Activated T-helper 9 cell treated with anti-CD3 and anti-CD28 coated beads, Interleukin-2, amount 50 U/mL, for 16 hours (primary cell): ENCODE results near the gene TEX38.
"Not testable (repeated sequence)": the region's sequence is repeated elsewhere in the genome, so short reads cannot be mapped to it uniquely, and the experiment has no call there.

ENCODE experiments used
- DNase-seq: peaks from one replicate; pipeline ENCODE4 v3.0.0-alpha.2; 2020; ENCODE audit warnings: low read depth

The TEX38 gene

GRCh38 chr1:46655848-46656247 lies 15.8 kb upstream of the TEX38 start:
- no peak for DNase-seq

GRCh38 chr1:46656643-46657042 lies 15.0 kb upstream of the TEX38 start:
- DNase-seq, result no peak

- no peak for DNase-seq
Measured at GRCh38 chr1:46657775-46658174, 13.9 kb upstream of the TEX38 start.

GRCh38 chr1:46659307-46659870 lies 12.3 kb upstream of the TEX38 start:
- DNase-seq, result no peak

- not testable (repeated sequence) for DNase-seq
Measured at GRCh38 chr1:46660116-46660515, 11.5 kb upstream of the TEX38 start.

- DNase-seq, result not testable (repeated sequence)
Measured at GRCh38 chr1:46662919-46663318, 8.7 kb upstream of the TEX38 start.

GRCh38 chr1:46665983-46666382 lies 5.7 kb upstream of the TEX38 start:
- no peak for DNase-seq

GRCh38 chr1:46667782-46668760 lies 3.6 kb upstream of the TEX38 start, which contains the start of gene ATPAF1:
Gene ATPAF1 (minus strand): TSS chr1:46668364. CDS start chr1:46668322, 42 bp downstream.
- DNase-seq, result peak; percentile 44

GRCh38 chr1:46670134-46670533 lies 1.5 kb upstream of the TEX38 start:
- no peak for DNase-seq

GRCh38 chr1:46672696-46673095 lies 1.0 kb downstream of the TEX38 start:
- DNase-seq, result no peak

GRCh38 chr1:46673749-46674182 lies 2.1 kb downstream of the TEX38 start:
- no peak for DNase-seq

GRCh38 chr1:46675549-46676314 lies 4.1 kb downstream of the TEX38 start:
- no peak for DNase-seq

GRCh38 chr1:46676531-46676930 lies 4.9 kb downstream of the TEX38 start:
- DNase-seq, result no peak

GRCh38 chr1:46677339-46677738 lies 5.7 kb downstream of the TEX38 start:
- DNase-seq, result no peak

GRCh38 chr1:46679789-46680573 lies 8.3 kb downstream of the TEX38 start:
- no peak for DNase-seq

- no peak for DNase-seq
Measured at GRCh38 chr1:46681333-46682034, 9.8 kb downstream of the TEX38 start.

GRCh38 chr1:46682064-46682463 lies 10.4 kb downstream of the TEX38 start:
- DNase-seq, result no peak

- DNase-seq, result no peak
Measured at GRCh38 chr1:46684670-46685069, 13.0 kb downstream of the TEX38 start.

- DNase-seq, result no peak
Measured at GRCh38 chr1:46686255-46686654, 14.6 kb downstream of the TEX38 start.

GRCh38 chr1:46687093-46687659 lies 15.5 kb downstream of the TEX38 start:
- no peak for DNase-seq
